Stimulated activated memory B cell treated with anti-CD40 and anti-IgM and Interleukin-4, amounts not matched to agents 10 μg/mL and 1 μg/mL and 100 μg/mL, for 72 hours (primary cell): ENCODE results near the gene CREG2.
A peak's percentile ranks its signal among the peaks of the same experiment; 100 is the strongest.

ENCODE experiments used
- ATAC-seq: fragments of 150-1000 bp; cut with Tn5 transposase; 2 replicates; pipeline ENCODE4 v1.10.0; 2021
- H3K27ac Mint-ChIP-seq: one replicate; pipeline ENCODE4 v1.8.0; 2022; ENCODE audit warnings: mild to moderate bottlenecking, mixed read lengths
- H3K27me3 Mint-ChIP-seq: one replicate; pipeline ENCODE4 v1.8.0; 2022; ENCODE audit warnings: mixed read lengths
- H3K36me3 Mint-ChIP-seq: one replicate; pipeline ENCODE4 v1.8.0; 2022; ENCODE audit warnings: mixed read lengths
- H3K4me1 Mint-ChIP-seq: one replicate; pipeline ENCODE4 v1.8.0; 2022; ENCODE audit warnings: mixed read lengths
- H3K4me3 Mint-ChIP-seq: one replicate; pipeline ENCODE4 v1.8.0; 2022; ENCODE audit warnings: mild to moderate bottlenecking, moderate library complexity, mixed read lengths
- H3K9me3 Mint-ChIP-seq: one replicate; pipeline ENCODE4 v1.8.0; 2022; ENCODE audit warnings: mixed read lengths

Gene CREG2

GRCh38 chr2:101416609-101417008, 29.3 kb upstream of the CREG2 start:
- no peaks in the 10 kb centered on the region for H3K36me3 Mint-ChIP-seq
- no peak overlapping the region for H3K27ac Mint-ChIP-seq
- no peaks in the 10 kb centered on the region for H3K4me1 Mint-ChIP-seq
- H3K9me3 Mint-ChIP-seq: no peaks in the 10 kb centered on the region
- no peaks in the 10 kb centered on the region for H3K27me3 Mint-ChIP-seq
- ATAC-seq: no peak
- no peak overlapping the region for H3K4me3 Mint-ChIP-seq

GRCh38 chr2:101415884-101416283, 28.6 kb upstream of the CREG2 start:
- H3K9me3 Mint-ChIP-seq: no peaks in the 10 kb centered on the region
- no peak overlapping the region for H3K4me3 Mint-ChIP-seq
- no peaks in the 10 kb centered on the region for H3K36me3 Mint-ChIP-seq
- no peak for ATAC-seq
- H3K27ac Mint-ChIP-seq: no peak overlapping the region
- H3K27me3 Mint-ChIP-seq: no peaks in the 10 kb centered on the region
- H3K4me1 Mint-ChIP-seq: no peaks in the 10 kb centered on the region

GRCh38 chr2:101415220-101415619, 27.9 kb upstream of the CREG2 start:
- Mint-ChIP-seq H3K9me3 (no peaks in the 10 kb centered on the region), H3K27ac (no peak overlapping the region), H3K4me1 (no peaks in the 10 kb centered on the region), H3K36me3 (no peaks in the 10 kb centered on the region), H3K4me3 (no peak overlapping the region), H3K27me3 (no peaks in the 10 kb centered on the region)
- no peak for ATAC-seq

GRCh38 chr2:101412092-101412694, 24.9 kb upstream of the CREG2 start:
- ATAC-seq: no peak
- H3K4me3 Mint-ChIP-seq: no peak overlapping the region
- no peaks in the 10 kb centered on the region for H3K9me3 Mint-ChIP-seq
- no peaks in the 10 kb centered on the region for H3K4me1 Mint-ChIP-seq
- no peak overlapping the region for H3K27ac Mint-ChIP-seq
- H3K36me3 Mint-ChIP-seq: no peaks in the 10 kb centered on the region
- no peaks in the 10 kb centered on the region for H3K27me3 Mint-ChIP-seq

GRCh38 chr2:101410746-101411145, 23.4 kb upstream of the CREG2 start:
- Mint-ChIP-seq H3K36me3 (no peaks in the 10 kb centered on the region), H3K4me1 (peaks cover 4% of the 10 kb centered on the region), H3K9me3 (no peaks in the 10 kb centered on the region), H3K4me3 (no peak overlapping the region), H3K27me3 (no peaks in the 10 kb centered on the region), H3K27ac (no peak overlapping the region)
- ATAC-seq: no peak

GRCh38 chr2:101410114-101410513, 22.8 kb upstream of the CREG2 start:
- ATAC-seq: no peak
- Mint-ChIP-seq H3K9me3 (no peaks in the 10 kb centered on the region), H3K27ac (no peak overlapping the region), H3K4me3 (no peak overlapping the region), H3K36me3 (no peaks in the 10 kb centered on the region), H3K4me1 (peaks cover 10% of the 10 kb centered on the region), H3K27me3 (no peaks in the 10 kb centered on the region)

- Mint-ChIP-seq H3K4me1 (peaks cover 11% of the 10 kb centered on the region), H3K27ac (no peak overlapping the region), H3K27me3 (no peaks in the 10 kb centered on the region), H3K36me3 (no peaks in the 10 kb centered on the region), H3K9me3 (no peaks in the 10 kb centered on the region), H3K4me3 (no peak overlapping the region)
- no peak for ATAC-seq
Observed at GRCh38 chr2:101409699-101410098, 22.4 kb upstream of the CREG2 start.

- ATAC-seq: no peak
- Mint-ChIP-seq H3K4me3 (no peak overlapping the region), H3K27me3 (no peaks in the 10 kb centered on the region), H3K27ac (no peak overlapping the region), H3K36me3 (no peaks in the 10 kb centered on the region), H3K9me3 (no peaks in the 10 kb centered on the region), H3K4me1 (peaks cover 11% of the 10 kb centered on the region)
Observed at GRCh38 chr2:101408925-101409324, 21.6 kb upstream of the CREG2 start.

GRCh38 chr2:101405351-101405899, 18.1 kb upstream of the CREG2 start:
- no peak for ATAC-seq
- Mint-ChIP-seq H3K27me3 (no peaks in the 10 kb centered on the region), H3K4me3 (no peak overlapping the region), H3K4me1 (peaks cover 38% of the 10 kb centered on the region), H3K27ac (no peak overlapping the region), H3K36me3 (no peaks in the 10 kb centered on the region), H3K9me3 (no peaks in the 10 kb centered on the region)

GRCh38 chr2:101403745-101404144, 16.4 kb upstream of the CREG2 start:
- H3K9me3 Mint-ChIP-seq: no peaks in the 10 kb centered on the region
- no peak overlapping the region for H3K4me3 Mint-ChIP-seq
- H3K4me1 Mint-ChIP-seq: peaks cover 55% of the 10 kb centered on the region
- no peaks in the 10 kb centered on the region for H3K36me3 Mint-ChIP-seq
- no peak for ATAC-seq
- no peak overlapping the region for H3K27ac Mint-ChIP-seq
- no peaks in the 10 kb centered on the region for H3K27me3 Mint-ChIP-seq

GRCh38 chr2:101402630-101403029, 15.3 kb upstream of the CREG2 start:
- Mint-ChIP-seq H3K27ac (no peak overlapping the region), H3K4me1 (peaks cover 64% of the 10 kb centered on the region), H3K36me3 (no peaks in the 10 kb centered on the region), H3K27me3 (no peaks in the 10 kb centered on the region), H3K4me3 (no peak overlapping the region), H3K9me3 (no peaks in the 10 kb centered on the region)
- no peak for ATAC-seq

- Mint-ChIP-seq H3K4me1 (peaks cover 64% of the 10 kb centered on the region), H3K36me3 (no peaks in the 10 kb centered on the region), H3K27me3 (no peaks in the 10 kb centered on the region), H3K27ac (peak overlapping the region; percentile 57), H3K9me3 (no peaks in the 10 kb centered on the region), H3K4me3 (no peak overlapping the region)
- no peak for ATAC-seq
Observed at GRCh38 chr2:101401906-101402305, 14.6 kb upstream of the CREG2 start.

GRCh38 chr2:101401326-101401665, 14.0 kb upstream of the CREG2 start:
- Mint-ChIP-seq H3K4me1 (peaks cover 65% of the 10 kb centered on the region), H3K27ac (peak overlapping the region; percentile 57), H3K36me3 (no peaks in the 10 kb centered on the region), H3K4me3 (peak overlapping the region; percentile 58), H3K9me3 (no peaks in the 10 kb centered on the region), H3K27me3 (no peaks in the 10 kb centered on the region)
- ATAC-seq: peak; percentile 85

- H3K9me3 Mint-ChIP-seq: no peaks in the 10 kb centered on the region
- peak overlapping the region; percentile 58 for H3K4me3 Mint-ChIP-seq
- peak overlapping the region; percentile 57 for H3K27ac Mint-ChIP-seq
- H3K4me1 Mint-ChIP-seq: peaks cover 67% of the 10 kb centered on the region
- no peaks in the 10 kb centered on the region for H3K36me3 Mint-ChIP-seq
- no peaks in the 10 kb centered on the region for H3K27me3 Mint-ChIP-seq
- peak; percentile 54 for ATAC-seq
Observed at GRCh38 chr2:101400506-101401325, 13.4 kb upstream of the CREG2 start.

GRCh38 chr2:101400048-101400447, 12.7 kb upstream of the CREG2 start:
- Mint-ChIP-seq H3K36me3 (no peaks in the 10 kb centered on the region), H3K27ac (peak overlapping the region; percentile 57), H3K9me3 (no peaks in the 10 kb centered on the region), H3K4me1 (peaks cover 61% of the 10 kb centered on the region), H3K4me3 (no peak overlapping the region), H3K27me3 (no peaks in the 10 kb centered on the region)
- peak; percentile 61 for ATAC-seq
